Measurements from ENCODE around the gene PIP5KL1.

DNA sequence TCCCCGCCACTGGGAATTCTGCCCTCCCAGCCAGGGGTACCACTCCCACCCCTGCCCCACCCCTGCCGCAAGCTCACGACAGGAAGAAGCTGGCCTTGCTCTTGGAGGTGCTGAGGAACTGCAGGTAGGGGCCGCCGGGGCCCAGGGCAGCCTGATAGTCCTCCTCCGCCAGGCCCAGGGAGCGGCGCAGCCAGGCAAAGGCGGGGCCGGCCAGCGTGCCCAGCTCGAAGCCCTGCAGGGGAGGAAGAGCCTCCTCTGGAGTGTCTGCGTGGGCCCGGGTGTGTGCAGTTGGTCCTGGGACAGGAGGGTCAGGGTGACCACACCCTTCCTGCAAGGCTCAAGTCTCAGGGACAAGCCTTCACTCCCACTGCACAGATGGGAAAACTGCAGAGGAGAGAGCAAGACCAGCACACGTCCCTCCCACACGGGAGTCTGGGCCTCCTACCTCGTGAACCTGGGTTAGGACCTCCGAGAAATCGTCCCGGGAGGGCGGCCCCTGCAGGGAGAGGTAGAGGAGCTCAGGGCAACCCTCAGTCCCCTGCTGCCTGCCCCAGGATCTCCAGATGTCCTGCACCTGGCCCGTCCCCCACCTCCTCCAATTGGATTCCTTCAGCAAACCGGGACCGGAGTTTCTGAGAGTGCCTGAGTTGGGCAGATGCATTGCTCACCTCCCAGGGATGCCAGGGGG, 2.4 kb downstream of the PIP5KL1 start:
- TF ChIP-seq, protein P1, sequence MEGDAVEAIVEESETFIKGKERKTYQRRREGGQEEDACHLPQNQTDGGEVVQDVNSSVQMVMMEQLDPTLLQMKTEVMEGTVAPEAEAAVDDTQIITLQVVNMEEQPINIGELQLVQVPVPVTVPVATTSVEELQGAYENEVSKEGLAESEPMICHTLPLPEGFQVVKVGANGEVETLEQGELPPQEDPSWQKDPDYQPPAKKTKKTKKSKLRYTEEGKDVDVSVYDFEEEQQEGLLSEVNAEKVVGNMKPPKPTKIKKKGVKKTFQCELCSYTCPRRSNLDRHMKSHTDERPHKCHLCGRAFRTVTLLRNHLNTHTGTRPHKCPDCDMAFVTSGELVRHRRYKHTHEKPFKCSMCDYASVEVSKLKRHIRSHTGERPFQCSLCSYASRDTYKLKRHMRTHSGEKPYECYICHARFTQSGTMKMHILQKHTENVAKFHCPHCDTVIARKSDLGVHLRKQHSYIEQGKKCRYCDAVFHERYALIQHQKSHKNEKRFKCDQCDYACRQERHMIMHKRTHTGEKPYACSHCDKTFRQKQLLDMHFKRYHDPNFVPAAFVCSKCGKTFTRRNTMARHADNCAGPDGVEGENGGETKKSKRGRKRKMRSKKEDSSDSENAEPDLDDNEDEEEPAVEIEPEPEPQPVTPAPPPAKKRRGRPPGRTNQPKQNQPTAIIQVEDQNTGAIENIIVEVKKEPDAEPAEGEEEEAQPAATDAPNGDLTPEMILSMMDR (conservative IDR thresholded peaks at IDR 0.05; ENCODE audit: low read length), result no peak
- TF ChIP-seq EZH2phosphoT487 (IDR thresholded peaks at IDR 0.05; ENCODE audit: borderline replicate concordance), result no peak
